Ectodermal cell (in vitro differentiated cells): ENCODE results near the gene GALNT2.

ENCODE experiments used
- H3K27ac ChIP-seq: 2 replicates; pipeline ENCODE4 v1.7.0; 2013; ENCODE audit warnings: mild to moderate bottlenecking, low read depth, low read length; ENCODE audit not compliant: insufficient read depth, poor library complexity, severe bottlenecking
- H3K27me3 ChIP-seq: 2 replicates; pipeline ENCODE4 v1.7.0; 2013; ENCODE audit warnings: mild to moderate bottlenecking, low read length; ENCODE audit not compliant: insufficient read depth, control insufficient read depth, poor library complexity, severe bottlenecking
- H3K36me3 ChIP-seq: one replicate; pipeline ENCODE4 v1.7.0; 2013; ENCODE audit warnings: low read length; ENCODE audit not compliant: control insufficient read depth, insufficient read depth
- H3K4me1 ChIP-seq: one replicate; pipeline ENCODE4 v1.7.0; 2013; ENCODE audit warnings: low read length; ENCODE audit not compliant: control insufficient read depth, insufficient read depth
- H3K4me3 ChIP-seq: 2 replicates; pipeline ENCODE4 v1.7.0; 2013; ENCODE audit warnings: low read depth, low read length, control low read depth; ENCODE audit not compliant: insufficient read depth
- H3K9me3 ChIP-seq: 2 replicates; pipeline ENCODE4 v1.7.0; 2013; ENCODE audit warnings: mild to moderate bottlenecking, low read length, moderate library complexity; ENCODE audit not compliant: control insufficient read depth
- WGBS, 2 experiments: methylation state at CpG; one replicate each; pipeline ENCODE4 v1.1.7; 2013; ENCODE audit warnings: missing lambda C conversion rate in 2 of 2; 5-methylcytosine and 5-hydroxymethylcytosine counted together

Gene GALNT2

DNA sequence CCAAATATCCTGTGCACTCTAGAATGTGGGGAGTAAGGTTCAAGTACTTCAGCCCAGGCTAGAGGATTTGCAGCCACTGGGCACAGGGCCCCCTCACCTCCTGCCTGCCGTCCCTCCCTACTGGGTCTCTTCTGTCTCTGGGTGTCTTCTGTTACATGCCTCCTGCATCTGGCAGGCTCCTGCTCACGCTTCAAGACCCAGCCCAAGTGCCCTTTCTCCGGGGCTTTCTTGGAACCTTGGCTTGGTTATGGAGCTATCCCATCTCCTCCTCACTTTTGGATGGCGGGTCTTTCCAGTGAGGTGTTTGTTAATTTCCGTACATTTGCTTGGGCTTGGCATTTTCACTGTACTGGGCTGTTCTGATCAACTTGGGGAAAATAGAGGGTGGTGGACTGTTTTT is 129.0 kb downstream of the GALNT2 start:
- Histone ChIP-seq H3K27me3 (no peaks in the 10 kb centered on the region), H3K27ac (no peak overlapping the region), H3K9me3 (no peaks in the 10 kb centered on the region), H3K4me1 (peaks cover 3% of the 10 kb centered on the region), H3K4me3 (no peak overlapping the region), H3K36me3 (no peaks in the 10 kb centered on the region)
- 95 to 96% methylated on average over 5 of the region's 5 CpGs for WGBS, 2 experiments

DNA sequence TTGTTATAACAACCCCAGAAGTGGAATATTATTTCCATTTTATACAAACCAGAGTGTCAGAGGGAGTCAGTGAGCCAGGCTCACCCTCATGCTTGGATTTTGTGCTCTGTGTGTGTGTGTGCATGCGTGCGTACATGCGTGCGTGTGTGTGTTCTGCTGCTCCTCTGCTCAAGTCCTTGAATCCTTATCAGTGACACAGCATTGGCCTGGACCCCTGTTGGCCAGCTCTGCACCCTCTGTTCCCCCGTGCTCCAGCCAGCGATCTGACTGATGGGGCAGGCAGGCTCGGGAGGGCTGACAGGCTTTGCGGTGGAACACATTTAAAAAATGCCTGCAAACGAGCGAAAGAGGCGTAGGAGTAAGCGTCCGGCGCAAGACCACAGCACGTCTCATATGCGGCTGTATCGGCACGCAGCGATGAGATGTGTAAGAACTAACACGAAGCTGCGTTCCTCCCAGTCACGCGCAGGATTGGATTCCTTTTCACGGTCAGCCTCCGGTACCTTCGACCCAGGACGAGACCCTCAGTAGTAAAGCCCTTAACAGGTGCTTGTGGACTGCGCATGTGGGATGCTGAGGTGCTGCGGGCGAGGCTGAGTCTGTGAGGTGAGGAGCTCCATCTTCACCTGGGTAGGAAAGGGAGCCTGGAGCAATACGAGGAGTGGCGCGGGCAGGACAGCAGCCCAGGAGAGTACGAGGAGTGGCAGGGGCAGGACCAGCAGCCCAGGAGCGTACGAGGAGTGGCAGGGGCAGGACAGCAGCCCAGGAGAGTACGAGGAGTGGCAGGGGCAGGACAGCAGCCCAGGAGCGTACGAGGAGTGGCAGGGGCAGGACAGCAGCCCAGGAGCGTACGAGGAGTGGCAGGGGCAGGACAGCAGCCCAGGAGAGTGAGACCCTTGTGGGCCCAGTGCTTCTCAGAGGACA is 130.9 kb downstream of the GALNT2 start:
- Histone ChIP-seq H3K36me3 (peaks cover 2% of the 10 kb centered on the region), H3K4me1 (peaks cover under 1% of the 10 kb centered on the region), H3K4me3 (no peak overlapping the region), H3K27ac (no peak overlapping the region), H3K27me3 (no peaks in the 10 kb centered on the region), H3K9me3 (no peaks in the 10 kb centered on the region)
- WGBS, 2 experiments = 94 to 96% methylated on average over 41 of the region's 41 CpGs

DNA sequence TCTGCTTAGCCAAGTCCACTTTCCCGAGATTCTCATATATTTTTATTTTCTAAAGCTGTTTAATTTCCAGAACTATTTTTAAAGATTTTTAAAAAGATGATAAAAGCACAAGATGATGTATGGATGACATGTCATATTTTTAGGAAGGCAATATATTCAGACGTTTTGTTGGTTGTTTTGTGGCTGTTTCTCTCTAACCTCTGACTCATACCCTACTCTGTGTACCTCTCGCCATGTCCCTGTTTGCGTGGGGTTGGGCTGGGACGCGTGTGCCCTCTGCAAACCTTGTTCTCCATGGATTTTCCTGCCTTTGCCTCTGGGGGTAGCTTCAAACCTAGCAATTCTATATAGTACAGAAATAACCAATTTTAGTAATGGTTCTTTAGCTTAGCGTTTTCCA is 132.0 kb downstream of the GALNT2 start:
- WGBS, 2 experiments = 95 to 97% methylated on average over 6 of the region's 7 CpGs
- Histone ChIP-seq H3K27me3 (no peaks in the 10 kb centered on the region), H3K36me3 (peaks cover 7% of the 10 kb centered on the region), H3K4me3 (no peak overlapping the region), H3K27ac (no peak overlapping the region), H3K9me3 (no peaks in the 10 kb centered on the region), H3K4me1 (no peaks in the 10 kb centered on the region)

DNA sequence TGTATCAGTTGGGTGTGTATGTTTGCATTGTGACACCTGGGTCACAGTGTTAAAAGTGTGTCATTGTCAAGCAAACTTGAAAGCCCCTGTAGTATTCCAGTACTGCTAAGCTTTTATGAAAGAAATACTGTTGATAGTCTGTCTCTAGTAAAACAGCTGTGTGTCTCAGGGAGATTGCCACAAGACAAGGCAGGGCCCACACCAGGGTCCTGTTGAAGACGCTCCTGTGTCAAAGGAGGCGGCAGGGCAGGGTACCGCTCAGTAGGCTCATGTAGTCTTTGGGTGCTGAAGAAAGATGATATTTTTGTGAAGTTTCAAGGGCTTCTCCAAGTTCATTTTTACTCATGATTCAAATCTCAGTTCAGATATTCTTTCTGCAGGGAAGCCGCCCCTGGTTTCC is 132.5 kb downstream of the GALNT2 start:
- H3K27me3 ChIP-seq = no peaks in the 10 kb centered on the region
- H3K27ac ChIP-seq = no peak overlapping the region
- H3K4me1 ChIP-seq = no peaks in the 10 kb centered on the region
- H3K4me3 ChIP-seq = no peak overlapping the region
- H3K9me3 ChIP-seq = no peaks in the 10 kb centered on the region
- 95 to 98% methylated on average over 4 of the region's 4 CpGs for WGBS, 2 experiments
- peaks cover 7% of the 10 kb centered on the region for H3K36me3 ChIP-seq

DNA sequence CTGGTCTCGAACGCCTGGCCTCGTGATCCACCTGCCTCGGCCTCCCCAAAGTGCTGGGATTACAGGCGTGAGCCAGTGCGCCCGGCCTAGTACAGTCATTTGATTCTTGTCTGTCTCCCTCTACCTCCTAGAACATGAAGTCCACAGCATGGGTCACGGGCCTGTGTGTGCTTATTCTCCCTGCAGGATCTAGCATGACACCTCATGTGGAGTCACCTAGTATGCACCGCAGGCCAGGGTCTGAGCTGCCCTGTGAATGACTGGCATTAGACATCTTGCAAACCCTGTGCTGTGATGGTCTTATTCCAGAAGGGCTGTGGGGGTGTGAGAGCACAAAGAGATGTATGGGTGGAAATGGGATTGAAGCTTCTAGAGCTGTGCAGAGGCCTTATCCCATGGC is 133.2 kb downstream of the GALNT2 start:
- WGBS, 2 experiments = 93 to 95% methylated on average over 9 of the region's 9 CpGs
- H3K27me3 ChIP-seq = no peaks in the 10 kb centered on the region
- H3K36me3 ChIP-seq = peaks cover 7% of the 10 kb centered on the region
- no peak overlapping the region for H3K27ac ChIP-seq
- no peaks in the 10 kb centered on the region for H3K4me1 ChIP-seq
- no peaks in the 10 kb centered on the region for H3K9me3 ChIP-seq
- H3K4me3 ChIP-seq = no peak overlapping the region

DNA sequence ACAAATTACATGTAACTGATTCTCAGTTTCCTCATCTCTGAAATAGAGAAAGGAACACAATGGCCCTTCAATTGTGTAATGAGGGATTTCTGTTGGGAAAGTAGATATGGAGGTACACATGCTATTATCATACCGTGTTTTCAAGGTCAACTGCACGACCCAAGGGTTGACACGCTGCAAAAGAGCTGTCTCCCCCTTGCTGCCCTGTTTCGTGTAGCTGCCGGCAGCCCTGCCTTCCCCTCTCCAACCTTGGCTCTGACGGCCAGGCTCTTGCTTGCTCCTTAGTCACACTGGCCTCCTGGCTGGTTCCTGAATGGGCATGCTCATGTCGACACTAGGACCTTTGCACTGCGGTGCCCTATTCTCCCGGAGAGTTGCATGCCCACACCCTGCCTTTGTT is 134.4 kb downstream of the GALNT2 start:
- Histone ChIP-seq H3K9me3 (no peaks in the 10 kb centered on the region), H3K4me1 (no peaks in the 10 kb centered on the region), H3K27ac (no peak overlapping the region), H3K36me3 (peaks cover 7% of the 10 kb centered on the region), H3K27me3 (no peaks in the 10 kb centered on the region), H3K4me3 (no peak overlapping the region)
- 93 to 95% methylated on average over 9 of the region's 9 CpGs for WGBS, 2 experiments

DNA sequence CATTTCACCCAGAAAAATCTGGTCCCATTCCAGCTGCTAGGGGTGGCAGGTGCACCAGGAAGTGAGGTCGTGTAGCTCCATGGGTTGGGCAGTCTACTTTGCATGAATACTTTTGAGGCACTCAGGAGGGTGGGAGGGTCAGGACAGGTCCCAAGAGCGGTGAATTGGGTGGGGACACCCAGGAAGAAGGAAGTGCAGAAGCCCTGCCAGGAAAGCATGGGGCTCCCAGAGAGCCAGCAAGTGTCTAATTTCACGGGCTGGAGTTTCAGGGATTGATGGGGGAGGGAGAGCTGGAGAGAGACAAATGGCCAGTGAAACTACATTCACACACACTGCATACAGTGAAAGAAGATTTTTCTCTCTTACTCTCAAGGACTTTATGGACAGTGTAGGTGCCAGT is 137.8 kb downstream of the GALNT2 start:
- Histone ChIP-seq H3K27ac (no peak overlapping the region), H3K4me3 (no peak overlapping the region), H3K9me3 (no peaks in the 10 kb centered on the region), H3K36me3 (peaks cover 7% of the 10 kb centered on the region), H3K4me1 (no peaks in the 10 kb centered on the region), H3K27me3 (no peaks in the 10 kb centered on the region)
- 82 to 85% methylated on average over 2 to 3 of the region's 3 CpGs for WGBS, 2 experiments

DNA sequence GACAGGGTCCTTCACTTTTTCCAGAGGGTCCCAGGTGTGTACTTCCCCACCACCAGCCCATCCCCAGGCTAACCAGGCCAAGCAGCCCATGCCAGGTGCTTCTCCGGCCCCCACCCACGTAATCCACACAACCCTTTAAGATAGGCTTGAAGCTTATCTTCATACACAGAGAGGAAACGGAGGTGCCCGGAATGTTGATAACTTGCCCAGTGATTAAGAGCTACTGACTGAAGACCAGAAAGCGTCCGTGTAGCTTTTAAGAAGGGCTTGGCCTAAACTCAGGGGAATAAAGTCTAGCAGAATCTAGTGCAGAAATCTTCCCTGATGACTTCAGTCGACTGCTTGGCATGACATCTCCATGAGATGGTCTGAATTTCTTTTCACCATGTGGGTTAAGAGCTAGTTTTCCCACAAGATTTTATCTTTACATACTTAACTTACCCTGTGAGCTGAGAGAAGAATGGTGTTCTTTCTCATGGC is 138.7 kb downstream of the GALNT2 start:
- WGBS, 2 experiments = 92 to 98% methylated on average over 7 of the region's 7 CpGs
- Histone ChIP-seq H3K36me3 (peaks cover 7% of the 10 kb centered on the region), H3K27ac (no peak overlapping the region), H3K9me3 (no peaks in the 10 kb centered on the region), H3K4me1 (no peaks in the 10 kb centered on the region), H3K4me3 (no peak overlapping the region), H3K27me3 (no peaks in the 10 kb centered on the region)

DNA sequence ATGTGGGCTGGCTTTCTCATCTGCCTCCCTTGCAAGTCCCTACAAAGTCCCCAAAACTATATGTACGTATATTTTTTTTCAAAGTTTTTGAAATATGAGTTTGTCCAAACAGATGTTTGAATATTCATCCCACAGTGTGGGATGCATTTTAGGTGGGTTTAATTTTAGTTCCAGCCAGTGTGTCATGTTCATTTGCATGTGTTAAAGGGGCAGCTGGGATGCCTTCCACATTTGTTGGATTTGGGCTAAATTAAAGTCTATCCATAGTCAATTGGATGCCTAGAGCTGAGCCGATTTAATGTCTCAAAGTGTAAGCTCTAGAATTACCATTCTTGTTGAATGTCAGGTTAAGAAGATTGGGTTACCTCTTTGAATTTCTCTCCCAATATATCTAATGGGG is 139.2 kb downstream of the GALNT2 start:
- Histone ChIP-seq H3K9me3 (no peaks in the 10 kb centered on the region), H3K27ac (no peak overlapping the region), H3K36me3 (peaks cover 7% of the 10 kb centered on the region), H3K27me3 (no peaks in the 10 kb centered on the region), H3K4me1 (no peaks in the 10 kb centered on the region), H3K4me3 (no peak overlapping the region)
- WGBS, 2 experiments = 94 to 100% methylated on average over 1 to 2 of the region's 2 CpGs

DNA sequence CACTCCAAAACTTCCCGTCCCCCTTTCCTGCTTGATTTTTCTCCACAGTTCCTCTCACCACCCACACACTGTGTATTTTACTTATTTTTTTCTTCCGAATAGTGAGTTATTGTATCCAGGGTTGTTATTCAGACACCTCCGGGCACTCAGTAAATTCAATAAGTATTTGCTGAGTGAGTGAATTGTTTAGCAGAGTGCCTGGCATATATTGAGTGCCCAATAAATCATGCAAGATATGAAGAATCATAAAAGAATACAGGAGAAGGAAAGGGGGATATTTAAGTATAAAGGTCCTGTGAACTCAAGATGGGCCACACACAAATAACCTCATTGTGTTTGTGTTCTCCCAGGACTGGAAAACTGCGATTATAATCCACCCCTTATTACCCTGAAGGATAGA is 139.9 kb downstream of the GALNT2 start:
- 76 to 77% methylated on average over 3 to 4 of the region's 4 CpGs for WGBS, 2 experiments
- H3K27ac ChIP-seq = no peak overlapping the region
- H3K36me3 ChIP-seq = peaks cover 7% of the 10 kb centered on the region
- no peaks in the 10 kb centered on the region for H3K27me3 ChIP-seq
- no peaks in the 10 kb centered on the region for H3K9me3 ChIP-seq
- H3K4me3 ChIP-seq = no peak overlapping the region
- H3K4me1 ChIP-seq = no peaks in the 10 kb centered on the region
